ENCODE measurements around the gene SMYD5.

DNA sequence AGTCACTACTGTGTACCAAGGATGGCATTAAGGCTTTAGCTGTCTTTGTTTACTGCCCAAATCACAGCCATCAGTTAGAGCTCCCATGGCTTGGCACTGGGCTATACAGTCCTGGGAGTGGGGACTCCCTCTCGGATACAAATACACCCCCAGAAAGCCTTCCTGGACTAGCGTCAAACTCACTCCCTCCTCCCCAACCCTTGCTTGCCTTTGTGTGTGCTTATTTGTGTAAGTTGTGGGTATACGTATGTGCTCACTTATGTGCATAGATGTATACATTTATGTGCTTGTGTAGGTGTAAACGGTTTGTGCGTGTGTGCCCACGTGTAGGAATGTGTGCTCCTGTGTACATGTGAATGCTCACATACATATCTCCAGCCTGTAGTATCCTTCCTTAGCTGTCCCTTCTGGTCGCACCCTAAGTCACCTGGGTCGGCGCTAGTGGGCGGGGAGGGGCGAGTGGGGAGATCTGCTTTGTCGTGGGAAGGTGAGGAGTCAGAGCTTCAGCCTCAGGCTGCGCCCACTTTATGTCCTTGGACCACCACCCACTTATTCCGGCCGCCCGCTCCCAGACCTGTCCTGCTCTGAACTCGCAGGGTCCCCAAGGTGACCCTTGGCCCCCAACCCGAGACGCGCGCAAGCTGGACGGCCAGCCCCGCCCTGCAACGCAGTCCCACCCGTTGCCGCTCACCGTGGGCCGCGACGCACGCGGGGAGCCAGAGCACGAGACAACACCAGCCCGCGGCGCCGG, 18.5 kb downstream of the SMYD5 start:
- TF ChIP-seq, protein P1, sequence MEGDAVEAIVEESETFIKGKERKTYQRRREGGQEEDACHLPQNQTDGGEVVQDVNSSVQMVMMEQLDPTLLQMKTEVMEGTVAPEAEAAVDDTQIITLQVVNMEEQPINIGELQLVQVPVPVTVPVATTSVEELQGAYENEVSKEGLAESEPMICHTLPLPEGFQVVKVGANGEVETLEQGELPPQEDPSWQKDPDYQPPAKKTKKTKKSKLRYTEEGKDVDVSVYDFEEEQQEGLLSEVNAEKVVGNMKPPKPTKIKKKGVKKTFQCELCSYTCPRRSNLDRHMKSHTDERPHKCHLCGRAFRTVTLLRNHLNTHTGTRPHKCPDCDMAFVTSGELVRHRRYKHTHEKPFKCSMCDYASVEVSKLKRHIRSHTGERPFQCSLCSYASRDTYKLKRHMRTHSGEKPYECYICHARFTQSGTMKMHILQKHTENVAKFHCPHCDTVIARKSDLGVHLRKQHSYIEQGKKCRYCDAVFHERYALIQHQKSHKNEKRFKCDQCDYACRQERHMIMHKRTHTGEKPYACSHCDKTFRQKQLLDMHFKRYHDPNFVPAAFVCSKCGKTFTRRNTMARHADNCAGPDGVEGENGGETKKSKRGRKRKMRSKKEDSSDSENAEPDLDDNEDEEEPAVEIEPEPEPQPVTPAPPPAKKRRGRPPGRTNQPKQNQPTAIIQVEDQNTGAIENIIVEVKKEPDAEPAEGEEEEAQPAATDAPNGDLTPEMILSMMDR (IDR thresholded peaks at IDR 0.05) = no peak
- no peak for TF ChIP-seq EP300 (IDR thresholded peaks at IDR 0.05)
